ENCODE results near the gene ZBTB45. TPM values are rescaled to one million over a fixed set of nuclear protein-coding genes. Genes with fewer than 3 reads are reported as not detected.

The ZBTB45 gene
- total RNA-seq, result 18.2 and 23.7 TPM in 2 replicates

GRCh38 chr19:58519355-58520256 lies at the start of gene ZBTB45:
Gene ZBTB45 (minus strand): TSS chr19:58519810. CDS start chr19:58517673, 2,137 bp downstream.
- TF ChIP-seq CTCF (conservative IDR thresholded peaks at IDR 0.05; ENCODE audit: low read depth, low read length), result peak; percentile 73
- peak; percentile 82 for DNase-seq (ENCODE audit: low read depth)
- peak within 1 kb of the TSS; percentile 86 for H3K4me3 ChIP-seq (ENCODE audit: low read depth, low read length)

- no peak overlapping the region for H3K4me3 ChIP-seq (ENCODE audit: low read depth, low read length)
- no peak for DNase-seq (ENCODE audit: low read depth)
- TF ChIP-seq CTCF (conservative IDR thresholded peaks at IDR 0.05; ENCODE audit: low read depth, low read length), result no peak
These were observed 49.0 kb upstream of the ZBTB45 start for GRCh38 chr19:58568453-58569130.

GRCh38 chr19:58566989-58567388 lies 47.4 kb upstream of the ZBTB45 start:
- DNase-seq (ENCODE audit: low read depth), result no peak
- no peak overlapping the region for H3K4me3 ChIP-seq (ENCODE audit: low read depth, low read length)
- TF ChIP-seq CTCF (conservative IDR thresholded peaks at IDR 0.05; ENCODE audit: low read depth, low read length), result no peak

- no peak for TF ChIP-seq CTCF (conservative IDR thresholded peaks at IDR 0.05; ENCODE audit: low read depth, low read length)
- H3K4me3 ChIP-seq (ENCODE audit: low read depth, low read length), result no peak overlapping the region
- DNase-seq (ENCODE audit: low read depth), result no peak
These were observed 44.2 kb upstream of the ZBTB45 start for GRCh38 chr19:58563823-58564222.

- H3K4me3 ChIP-seq (ENCODE audit: low read depth, low read length), result peak overlapping the region; percentile 44
- no peak for DNase-seq (ENCODE audit: low read depth)
- TF ChIP-seq CTCF (conservative IDR thresholded peaks at IDR 0.05; ENCODE audit: low read depth, low read length), result no peak
These were observed 43.5 kb upstream of the ZBTB45 start for GRCh38 chr19:58563034-58563573.

- TF ChIP-seq CTCF (conservative IDR thresholded peaks at IDR 0.05; ENCODE audit: low read depth, low read length), result no peak
- H3K4me3 ChIP-seq (ENCODE audit: low read depth, low read length), result peak overlapping the region; percentile 44
- no peak for DNase-seq (ENCODE audit: low read depth)
These were observed 42.8 kb upstream of the ZBTB45 start for GRCh38 chr19:58562122-58563033.
